Measurements from ENCODE around the gene LYVE1.
A peak's percentile ranks its signal among the peaks of the same experiment; 100 is the strongest.

Gene LYVE1

DNA sequence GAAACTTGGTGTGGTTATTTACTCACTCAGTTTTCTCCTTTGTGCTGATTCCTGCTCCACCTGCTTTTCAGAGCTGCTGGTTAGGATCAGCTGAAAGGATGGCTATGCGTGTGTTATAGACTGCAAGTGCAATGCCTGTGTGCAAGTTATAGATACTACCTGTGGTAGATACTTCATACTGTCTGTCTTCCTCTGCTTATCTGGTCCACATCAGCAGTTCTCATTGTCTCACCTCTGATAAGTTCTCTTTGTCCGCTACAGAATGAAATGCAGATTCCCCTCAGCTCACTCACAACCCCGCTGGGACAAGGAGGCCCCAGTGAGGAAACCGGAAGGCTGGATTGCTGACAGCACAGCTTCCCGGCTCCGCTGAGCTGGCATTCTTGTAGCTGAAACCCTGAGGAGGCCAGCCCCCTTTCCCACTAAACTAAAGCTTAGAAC, 37.5 kb upstream of the LYVE1 start:
- H3K27ac ChIP-seq = peak overlapping the region; percentile 57 to 98 (median 95); a peak in 21 of 22 replicates

DNA sequence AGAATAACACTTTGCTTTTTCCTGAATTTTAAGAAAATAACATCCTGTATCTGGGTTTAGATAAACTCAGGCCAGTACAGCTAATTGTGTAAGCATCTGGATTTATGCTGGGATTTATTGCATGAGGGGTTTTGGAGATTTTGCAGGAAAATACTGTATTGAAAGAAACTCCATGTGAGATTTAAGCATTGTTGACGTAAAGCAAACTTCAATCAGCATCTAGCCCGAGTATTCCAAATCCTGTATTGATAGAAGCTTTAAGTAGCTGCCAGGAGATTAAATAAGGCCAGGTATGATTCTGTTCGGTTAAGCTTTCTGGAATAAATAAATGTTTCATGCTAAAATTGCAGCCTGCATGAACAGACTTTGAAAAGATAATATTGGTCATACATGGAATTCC, 36.3 kb upstream of the LYVE1 start:
- peak overlapping the region; percentile 66 to 98 (median 91) for H3K4me2 ChIP-seq
- H3K36me3 ChIP-seq = peaks cover 0 to 28% (median 0%) of the 10 kb centered on the region in 11 experiments; a peak in 9 of 22 replicates
- no peaks in the 10 kb centered on the region for H3K27me3 ChIP-seq
- H3K9ac ChIP-seq = peak overlapping the region in 10 of 11 experiments; percentile 72 to 86 (median 82); a peak in 19 of 22 replicates
- H3K9me3 ChIP-seq (replicated peaks in 1 of 11) = no peaks in the 10 kb centered on the region
- peak in 1 of 11 experiments; percentile 3; a peak in 1 of 22 replicates for TF ChIP-seq Cebpa-rat (IDR thresholded peaks at IDR 0.05)
- H3K4me1 ChIP-seq = peaks cover 62 to 100% (median 100%) of the 10 kb centered on the region in 10 experiments
- H3K4me3 ChIP-seq = peak overlapping the region in 3 of 10 experiments; percentile 36 to 64 (median 59); a peak in 5 of 20 replicates
- peak overlapping the region in 10 of 11 experiments; percentile 87 to 98 (median 96); a peak in 21 of 22 replicates for H3K27ac ChIP-seq
- no peaks in the 10 kb centered on the region for H4K20me1 ChIP-seq

More for the DNA sequence above, 37.5 kb upstream of the LYVE1 start:
- peak overlapping the region; percentile 66 to 98 (median 91) for H3K4me2 ChIP-seq
- H3K9me3 ChIP-seq (replicated peaks in 1 of 11) = peaks cover 0 to 5% (median under 1%) of the 10 kb centered on the region in 11 experiments; a peak in 6 of 22 replicates
- no peaks in the 10 kb centered on the region for H4K20me1 ChIP-seq
- peaks cover 0 to 17% (median 0%) of the 10 kb centered on the region in 11 experiments; a peak in 4 of 22 replicates for H3K36me3 ChIP-seq
- TF ChIP-seq Cebpa-rat (IDR thresholded peaks at IDR 0.05) = peak in 6 of 11 experiments; percentile 12 to 74 (median 54); a peak in 7 of 22 replicates
- no peaks in the 10 kb centered on the region for H3K27me3 ChIP-seq
- H3K9ac ChIP-seq = peak overlapping the region; percentile 69 to 86 (median 82); a peak in 21 of 22 replicates
- peaks cover 62 to 100% (median 100%) of the 10 kb centered on the region in 10 experiments for H3K4me1 ChIP-seq
- peak overlapping the region in 9 of 10 experiments; percentile 20 to 64 (median 48); a peak in 17 of 20 replicates for H3K4me3 ChIP-seq

DNA sequence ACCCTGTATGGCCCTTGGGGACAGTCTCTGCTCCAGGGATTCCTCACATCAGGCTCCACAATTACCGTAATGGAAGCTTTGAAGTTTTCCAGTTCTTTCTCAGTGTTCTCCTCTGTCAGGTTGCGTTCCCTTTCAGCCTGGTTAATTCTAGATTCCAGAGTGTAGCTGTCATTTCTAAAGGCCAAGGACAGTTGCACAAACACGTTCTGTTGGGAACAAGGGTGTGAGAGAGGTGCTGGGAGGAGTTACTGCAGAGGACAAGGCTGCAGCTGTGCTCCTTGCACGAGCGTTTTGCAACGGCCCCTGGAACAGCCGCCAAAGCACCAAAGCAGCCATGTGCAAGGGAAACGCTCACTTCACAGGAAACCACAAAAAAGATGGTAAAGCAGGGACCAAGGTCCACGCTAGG, 35.9 kb upstream of the LYVE1 start:
- peak in 9 of 11 experiments; percentile 70 to 99 (median 97); a peak in 17 of 22 replicates for TF ChIP-seq Cebpa-rat (IDR thresholded peaks at IDR 0.05)
- peak overlapping the region in 6 of 10 experiments; percentile 27 to 64 (median 38); a peak in 8 of 20 replicates for H3K4me3 ChIP-seq
- H3K27me3 ChIP-seq = no peaks in the 10 kb centered on the region
- H4K20me1 ChIP-seq = no peaks in the 10 kb centered on the region
- peak overlapping the region; percentile 57 to 86 (median 82); a peak in 21 of 22 replicates for H3K9ac ChIP-seq
- peak overlapping the region; percentile 66 to 98 (median 91) for H3K4me2 ChIP-seq
- peaks cover 65 to 100% (median 100%) of the 10 kb centered on the region in 10 experiments for H3K4me1 ChIP-seq
- H3K36me3 ChIP-seq = peaks cover 0 to 32% (median 0%) of the 10 kb centered on the region in 11 experiments; a peak in 9 of 22 replicates
- H3K27ac ChIP-seq = peak overlapping the region; percentile 51 to 98 (median 95); a peak in 21 of 22 replicates
- no peaks in the 10 kb centered on the region for H3K9me3 ChIP-seq (replicated peaks in 1 of 11)

DNA sequence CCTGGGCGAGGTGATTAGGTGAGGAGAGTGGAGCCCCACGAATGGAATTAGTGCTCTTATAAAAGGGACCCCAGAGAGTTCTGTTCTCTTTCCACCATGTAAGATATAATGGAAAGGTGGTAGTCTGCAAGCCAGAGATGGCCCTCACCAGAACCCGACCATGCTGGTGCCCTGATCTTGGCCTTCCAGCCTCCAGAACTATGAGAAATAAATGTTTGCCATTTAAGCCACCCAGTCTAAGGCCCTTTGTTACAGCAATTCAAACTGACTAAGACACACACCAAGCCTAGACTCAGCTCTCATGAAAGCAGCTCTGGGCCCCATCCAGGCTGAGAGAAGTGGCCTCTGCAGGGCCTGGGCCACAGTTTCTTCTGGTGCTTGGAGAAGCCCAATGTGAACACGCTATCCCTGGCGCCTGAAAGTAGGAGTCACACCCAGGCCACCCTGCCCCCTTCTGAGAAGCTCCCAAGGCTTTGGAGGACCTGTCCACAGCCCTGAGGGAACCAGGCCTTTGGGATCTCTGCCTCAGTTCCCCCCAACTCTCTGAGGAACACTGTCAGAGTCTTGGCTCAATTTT, 35.3 kb upstream of the LYVE1 start:
- peak overlapping the region; percentile 66 to 98 (median 91) for H3K4me2 ChIP-seq
- peaks cover 0 to 37% (median 0%) of the 10 kb centered on the region in 11 experiments; a peak in 9 of 22 replicates for H3K36me3 ChIP-seq
- H3K27me3 ChIP-seq = no peaks in the 10 kb centered on the region
- H3K9me3 ChIP-seq (replicated peaks in 1 of 11) = no peaks in the 10 kb centered on the region
- peak overlapping the region; percentile 57 to 86 (median 82); a peak in 21 of 22 replicates for H3K9ac ChIP-seq
- peaks cover 65 to 100% (median 100%) of the 10 kb centered on the region in 10 experiments for H3K4me1 ChIP-seq
- peak overlapping the region in 6 of 10 experiments; percentile 27 to 59 (median 38); a peak in 8 of 20 replicates for H3K4me3 ChIP-seq
- peak overlapping the region; percentile 51 to 98 (median 95); a peak in 21 of 22 replicates for H3K27ac ChIP-seq
- H4K20me1 ChIP-seq = no peaks in the 10 kb centered on the region
- no peak for TF ChIP-seq Cebpa-rat (IDR thresholded peaks at IDR 0.05)

DNA sequence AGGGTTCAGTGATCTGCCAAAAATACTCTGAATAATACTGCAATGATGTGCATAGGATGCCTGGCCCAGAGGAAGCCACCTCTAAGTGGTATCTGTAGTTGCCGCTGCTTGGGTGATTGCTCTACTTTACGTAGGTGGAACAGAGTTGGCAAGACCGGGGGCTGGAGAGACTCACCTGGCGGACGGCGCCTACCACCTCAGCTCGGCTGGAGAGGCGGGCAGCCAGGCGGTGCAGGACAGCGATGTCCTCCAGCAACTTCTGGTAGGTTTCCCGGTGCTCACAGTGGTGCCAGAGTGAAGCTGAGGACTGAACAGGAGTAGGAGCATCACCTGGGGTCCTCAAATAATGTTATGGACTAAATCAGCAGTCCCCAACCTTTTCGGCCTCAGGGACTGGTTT, 34.5 kb upstream of the LYVE1 start:
- H3K27ac ChIP-seq = peak overlapping the region in 10 of 11 experiments; percentile 87 to 98 (median 96); a peak in 18 of 22 replicates
- H3K27me3 ChIP-seq = no peaks in the 10 kb centered on the region
- no peaks in the 10 kb centered on the region for H4K20me1 ChIP-seq
- peaks cover 0 to 38% (median 0%) of the 10 kb centered on the region in 11 experiments; a peak in 9 of 22 replicates for H3K36me3 ChIP-seq
- peak overlapping the region in 7 of 11 experiments; percentile 72 to 86 (median 83); a peak in 13 of 22 replicates for H3K9ac ChIP-seq
- 0 out of 20 replicates have a peak overlapping the region, but pooled peaks of 1 of the 10 experiments have one; percentile 45 for H3K4me3 ChIP-seq
- no peak for TF ChIP-seq Cebpa-rat (IDR thresholded peaks at IDR 0.05)
- no peaks in the 10 kb centered on the region for H3K9me3 ChIP-seq (replicated peaks in 1 of 11)
- H3K4me2 ChIP-seq = peak overlapping the region; percentile 66 to 98 (median 91); a peak in 20 of 22 replicates
- peaks cover 65 to 100% (median 100%) of the 10 kb centered on the region in 10 experiments for H3K4me1 ChIP-seq

DNA sequence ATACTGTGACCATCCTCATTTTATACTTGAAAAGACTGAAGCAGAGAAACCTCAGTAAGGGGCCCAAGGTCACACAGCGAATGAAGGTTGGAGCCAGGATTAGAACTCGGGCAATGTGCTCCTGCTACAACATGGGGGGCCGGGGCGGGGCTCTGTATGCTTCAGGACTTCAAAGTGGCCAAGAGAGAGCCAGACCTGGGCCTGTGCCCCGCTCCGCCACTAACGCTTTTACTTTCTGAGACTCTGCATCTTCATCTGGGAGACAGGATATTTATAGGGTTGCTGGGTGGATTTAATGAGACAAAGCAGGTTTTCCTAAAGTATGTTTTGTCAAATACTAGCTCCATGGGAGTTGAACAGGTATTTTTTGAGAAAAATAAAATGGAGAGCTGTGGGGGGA, 33.9 kb upstream of the LYVE1 start:
- Histone ChIP-seq H3K27me3 (no peaks in the 10 kb centered on the region), H3K9ac (peak overlapping the region in 6 of 11 experiments; percentile 16 to 86 (median 43); a peak in 9 of 22 replicates), H3K9me3 (replicated peaks in 1 of 11) (no peaks in the 10 kb centered on the region), H3K4me1 (peaks cover 65 to 100% (median 100%) of the 10 kb centered on the region in 10 experiments), H3K27ac (peak overlapping the region in 10 of 11 experiments; percentile 75 to 98 (median 96); a peak in 21 of 22 replicates), H4K20me1 (no peaks in the 10 kb centered on the region), H3K36me3 (peaks cover 0 to 38% (median 0%) of the 10 kb centered on the region in 11 experiments; a peak in 9 of 22 replicates), H3K4me2 (peak overlapping the region in 8 of 11 experiments; percentile 43 to 98 (median 92); a peak in 16 of 22 replicates), H3K4me3 (0 out of 20 replicates have a peak overlapping the region, but pooled peaks of 1 of the 10 experiments have one; percentile 18)
- no peak for TF ChIP-seq Cebpa-rat (IDR thresholded peaks at IDR 0.05)

DNA sequence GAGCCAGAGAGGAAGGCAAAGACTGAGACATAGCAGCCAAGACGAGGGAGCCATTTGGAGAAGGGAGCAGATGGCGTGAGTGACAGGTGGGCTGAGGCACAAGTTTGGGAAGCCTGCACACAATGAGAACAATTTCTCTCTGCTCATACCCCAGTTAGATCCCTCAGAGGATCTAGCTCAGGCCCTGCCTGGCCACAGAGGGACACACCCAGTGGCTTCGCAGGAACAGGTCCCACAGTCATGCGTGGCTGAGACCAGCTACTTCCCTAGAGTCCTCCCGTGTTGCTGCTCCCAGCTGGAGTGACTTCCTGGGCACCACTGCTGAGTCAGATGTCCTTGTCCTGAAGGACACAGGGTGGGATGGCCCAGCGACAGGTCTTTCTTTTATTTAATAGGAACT, 33.4 kb upstream of the LYVE1 start:
- peak overlapping the region in 9 of 11 experiments; percentile 37 to 98 (median 91); a peak in 17 of 22 replicates for H3K4me2 ChIP-seq
- H3K4me1 ChIP-seq = peaks cover 60 to 100% (median 100%) of the 10 kb centered on the region in 10 experiments
- H3K4me3 ChIP-seq = 0 out of 20 replicates have a peak overlapping the region, but pooled peaks of 1 of the 10 experiments have one; percentile 18
- no peaks in the 10 kb centered on the region for H4K20me1 ChIP-seq
- peak overlapping the region in 10 of 11 experiments; percentile 75 to 98 (median 96); a peak in 21 of 22 replicates for H3K27ac ChIP-seq
- H3K36me3 ChIP-seq = peaks cover 0 to 38% (median 0%) of the 10 kb centered on the region in 11 experiments; a peak in 9 of 22 replicates
- no peaks in the 10 kb centered on the region for H3K9me3 ChIP-seq (replicated peaks in 1 of 11)
- no peak for TF ChIP-seq Cebpa-rat (IDR thresholded peaks at IDR 0.05)
- H3K27me3 ChIP-seq = no peaks in the 10 kb centered on the region
- peak overlapping the region in 7 of 11 experiments; percentile 10 to 83 (median 32); a peak in 9 of 22 replicates for H3K9ac ChIP-seq

DNA sequence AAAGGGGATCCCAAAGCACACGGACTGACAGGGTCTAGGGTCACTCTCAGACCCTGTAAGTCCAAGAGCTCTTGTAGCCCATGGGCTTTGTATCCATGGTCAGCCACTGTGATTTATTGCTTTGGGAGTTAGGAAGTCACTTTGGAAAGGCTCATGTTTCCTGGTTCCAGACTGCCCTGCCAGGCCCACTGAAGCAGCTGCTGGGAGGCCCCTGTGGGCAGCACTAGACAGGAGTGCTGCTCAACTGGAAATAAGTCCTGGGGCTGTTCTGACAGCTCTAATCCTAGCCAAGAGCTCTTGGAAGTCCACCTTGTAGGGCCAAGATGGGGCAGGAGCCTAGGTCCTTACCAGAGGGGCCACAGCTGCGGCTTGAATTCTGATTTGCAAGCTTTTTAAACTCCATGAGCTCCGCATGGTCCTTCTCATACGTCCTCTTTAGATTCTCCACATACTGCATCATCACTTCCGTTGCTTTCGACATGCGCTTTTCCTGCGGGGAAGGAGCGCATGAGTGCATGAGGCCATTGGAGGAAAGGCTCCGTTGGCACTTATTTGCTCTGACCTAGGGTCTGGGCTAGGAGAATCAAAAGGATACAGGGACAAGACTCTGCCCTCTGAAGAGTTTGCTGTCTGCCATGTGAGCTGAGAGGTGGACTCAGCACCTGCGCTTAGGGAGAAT, 32.2 kb upstream of the LYVE1 start:
- 0 out of 22 replicates have a peak overlapping the region, but pooled peaks of 3 of the 11 experiments have one; percentile 4 to 54 (median 13) for H3K9ac ChIP-seq
- H3K27ac ChIP-seq = peak overlapping the region in 10 of 11 experiments; percentile 75 to 98 (median 96); a peak in 20 of 22 replicates
- no peak for TF ChIP-seq Cebpa-rat (IDR thresholded peaks at IDR 0.05)
- peaks cover 0 to 42% (median 0%) of the 10 kb centered on the region in 11 experiments; a peak in 9 of 22 replicates for H3K36me3 ChIP-seq
- no peaks in the 10 kb centered on the region for H4K20me1 ChIP-seq
- H3K4me3 ChIP-seq = no peak overlapping the region
- H3K4me1 ChIP-seq = peaks cover 49 to 100% (median 92%) of the 10 kb centered on the region in 10 experiments
- H3K4me2 ChIP-seq = peak overlapping the region in 8 of 11 experiments; percentile 43 to 98 (median 92); a peak in 15 of 22 replicates
- H3K27me3 ChIP-seq = no peaks in the 10 kb centered on the region
- peaks cover 0 to 5% (median 3%) of the 10 kb centered on the region in 11 experiments; a peak in 8 of 22 replicates for H3K9me3 ChIP-seq (replicated peaks in 1 of 11)
